H9 (cell line): ENCODE results near the gene KCTD17. TPM values are rescaled to one million over a fixed set of nuclear protein-coding genes. Genes with fewer than 3 reads are reported as not detected.

Source experiments
- DNase-seq: peaks from one replicate; pipeline ENCODE4 v3.0.0-alpha.2; 2017
- H2AFZ ChIP-seq: one replicate; pipeline ENCODE4 v1.6.1; 2013; ENCODE audit warnings: mild to moderate bottlenecking, low read length, control low read depth, moderate library complexity
- H2AK5ac ChIP-seq: 2 replicates; pipeline ENCODE4 v1.6.1; 2013; ENCODE audit warnings: low read length, control low read depth, mixed read lengths; ENCODE audit not compliant: insufficient read length
- H2BK120ac ChIP-seq: one replicate; pipeline ENCODE4 v1.6.1; 2013; ENCODE audit warnings: low read depth, mild to moderate bottlenecking, low read length, control low read depth, inconsistent platforms; ENCODE audit not compliant: poor library complexity, severe bottlenecking
- H2BK12ac ChIP-seq: 2 replicates; pipeline ENCODE4 v1.6.1; 2013; ENCODE audit warnings: low read length, control low read depth, mixed read lengths, low read depth; ENCODE audit not compliant: insufficient read length
- H2BK15ac ChIP-seq: 2 replicates; pipeline ENCODE4 v1.6.1; 2013; ENCODE audit warnings: low read depth, low read length, control low read depth
- H2BK20ac ChIP-seq: one replicate; pipeline ENCODE4 v1.6.1; 2013; ENCODE audit warnings: low read depth, mild to moderate bottlenecking, low read length, control low read depth, inconsistent platforms; ENCODE audit not compliant: poor library complexity, severe bottlenecking
- H2BK5ac ChIP-seq: 2 replicates; pipeline ENCODE4 v1.6.1; 2013; ENCODE audit warnings: low read length, control low read depth, mixed read lengths; ENCODE audit not compliant: insufficient read length
- H3K14ac ChIP-seq: 2 replicates; pipeline ENCODE4 v1.6.1; 2013; ENCODE audit warnings: low read length, control low read depth; ENCODE audit not compliant: insufficient read depth
- H3K18ac ChIP-seq: 2 replicates; pipeline ENCODE4 v1.6.1; 2013; ENCODE audit warnings: low read depth, mild to moderate bottlenecking, mixed read lengths, low read length, control low read depth; ENCODE audit not compliant: insufficient read length
- H3K23ac ChIP-seq: 2 replicates; pipeline ENCODE4 v1.6.1; 2013; ENCODE audit warnings: low read length, control low read depth, mixed read lengths, low read depth; ENCODE audit not compliant: insufficient read length
- H3K23me2 ChIP-seq: 2 replicates; pipeline ENCODE4 v1.6.1; 2013; ENCODE audit warnings: low read depth, mild to moderate bottlenecking, mixed read lengths, low read length, control low read depth; ENCODE audit not compliant: insufficient read length, poor library complexity, severe bottlenecking
- H3K27ac ChIP-seq: 2 replicates; pipeline ENCODE4 v1.5.1; 2013; ENCODE audit warnings: low read length, control low read depth, mixed read lengths, low read depth; ENCODE audit not compliant: insufficient read length
- H3K27me3 ChIP-seq: 2 replicates; pipeline ENCODE4 v1.6.1; 2013; ENCODE audit warnings: low read length, control low read depth, inconsistent platforms; ENCODE audit not compliant: insufficient read depth
- H3K4ac ChIP-seq: 2 replicates; pipeline ENCODE4 v1.6.1; 2013; ENCODE audit warnings: low read depth, mild to moderate bottlenecking, control low read depth, inconsistent platforms, low read length, moderate library complexity
- H3K4me1 ChIP-seq: 2 replicates; pipeline ENCODE4 v1.6.1; 2013; ENCODE audit warnings: low read length, control low read depth, inconsistent platforms; ENCODE audit not compliant: insufficient read depth
- H3K4me2 ChIP-seq: 2 replicates; pipeline ENCODE4 v1.6.1; 2013; ENCODE audit warnings: low read length, control low read depth, mixed read lengths; ENCODE audit not compliant: insufficient read length, insufficient read depth
- H3K56ac ChIP-seq: 2 replicates; pipeline ENCODE4 v1.6.1; 2013; ENCODE audit warnings: low read depth, mild to moderate bottlenecking, mixed read lengths, low read length, control low read depth; ENCODE audit not compliant: insufficient read length
- H3K79me1 ChIP-seq: 2 replicates; pipeline ENCODE4 v1.6.1; 2013; ENCODE audit warnings: low read depth, mild to moderate bottlenecking, moderate library complexity, low read length, control low read depth, inconsistent platforms; ENCODE audit not compliant: insufficient read depth, poor library complexity, severe bottlenecking
- H3K79me2 ChIP-seq: 2 replicates; pipeline ENCODE4 v1.6.1; 2013; ENCODE audit warnings: low read length, control low read depth, inconsistent platforms; ENCODE audit not compliant: insufficient read depth
- H3K9ac ChIP-seq: 2 replicates; pipeline ENCODE4 v1.6.1; 2013; ENCODE audit warnings: low read length, control low read depth, mixed read lengths; ENCODE audit not compliant: insufficient read length; ENCODE audit errors: extremely low read depth
- H3K9me3 ChIP-seq: one replicate; pipeline ENCODE4 v1.6.1; 2013; ENCODE audit warnings: low read depth, low read length, inconsistent platforms; ENCODE audit not compliant: control insufficient read depth
- H3T11ph ChIP-seq: one replicate; pipeline ENCODE4 v1.6.1; 2013; ENCODE audit warnings: mild to moderate bottlenecking, low read length, control low read depth, inconsistent platforms
- H4K20me1 ChIP-seq: one replicate; pipeline ENCODE4 v1.6.1; 2013; ENCODE audit not compliant: control insufficient read depth, insufficient read length, insufficient read depth
- H4K5ac ChIP-seq: 2 replicates; pipeline ENCODE4 v1.6.1; 2013; ENCODE audit warnings: low read depth, mild to moderate bottlenecking, mixed read lengths, low read length, control low read depth; ENCODE audit not compliant: insufficient read length
- H4K8ac ChIP-seq: replicated peaks from 2 replicates; pipeline ENCODE4 v1.6.1; 2013; ENCODE audit warnings: low read length, control low read depth, mixed read lengths, low read depth; ENCODE audit not compliant: insufficient read length
- H4K91ac ChIP-seq: 2 replicates; pipeline ENCODE4 v1.6.1; 2013; ENCODE audit warnings: low read depth, mild to moderate bottlenecking, moderate library complexity, mixed read lengths, low read length, control low read depth; ENCODE audit not compliant: insufficient read length
- H3K27ac Mint-ChIP-seq, 3 experiments: 2 replicates in 2 of 3; 3 replicates in 1 of 3; pipeline ENCODE4 v1.8.0; 2020 to 2021; ENCODE audit warnings: mixed read lengths in 3 of 3, mild to moderate bottlenecking in 1 of 3, moderate library complexity in 1 of 3
- H3K27me3 Mint-ChIP-seq: 2 replicates; pipeline ENCODE4 v1.8.0; 2021; ENCODE audit warnings: low read depth, mild to moderate bottlenecking, moderate library complexity, mixed read lengths
- H3K36me3 Mint-ChIP-seq, 3 experiments: 2 replicates in 2 of 3; 3 replicates in 1 of 3; pipeline ENCODE4 v1.8.0; 2020 to 2021; ENCODE audit warnings: low read depth in 3 of 3, mixed read lengths in 3 of 3; ENCODE audit not compliant: insufficient read depth in 1 of 3
- H3K4me1 Mint-ChIP-seq, 2 experiments: 2 replicates each; pipeline ENCODE4 v1.8.0; 2020; ENCODE audit warnings: mixed read lengths in 2 of 2
- H3K4me3 Mint-ChIP-seq, 2 experiments: 2 replicates in 1 of 2; 3 replicates in 1 of 2; pipeline ENCODE4 v1.8.0; 2020 to 2021; ENCODE audit warnings: mild to moderate bottlenecking in 2 of 2, mixed read lengths in 2 of 2, moderate library complexity in 1 of 2
- H3K9me3 Mint-ChIP-seq, 2 experiments: 2 replicates in 1 of 2; 3 replicates in 1 of 2; pipeline ENCODE4 v1.8.0; 2020; ENCODE audit warnings: mild to moderate bottlenecking in 2 of 2, mixed read lengths in 2 of 2, moderate library complexity in 1 of 2
- WGBS: extraction: QIAGEN DNeasy Blood & Tissue Kit; methylation state at CpG from one replicate; pipeline ENCODE4 v1.1.7; 2013; ENCODE audit warnings: missing lambda C conversion rate, low lambda C conversion rate, mixed read lengths; ENCODE audit not compliant: insufficient read length; ENCODE audit errors: extremely low coverage; 5-methylcytosine and 5-hydroxymethylcytosine counted together
- total RNA-seq: library from RNA; stranded (reverse); gene quantifications from 2 replicates; pipeline ENCODE4 v1.2.1, GENCODE V29; 2021
- TF ChIP-seq, protein P1 (sequence below): fragments of 200-600 bp; sonication (generic); conservative IDR thresholded peaks from 3 replicates; pipeline ENCODE4 v1.8.0; 2021; ENCODE audit warnings: antibody characterized with exemption, mild to moderate bottlenecking

The KCTD17 gene
- total RNA-seq, 1 experiment from 2014 or later = 34.1 TPM

DNA sequence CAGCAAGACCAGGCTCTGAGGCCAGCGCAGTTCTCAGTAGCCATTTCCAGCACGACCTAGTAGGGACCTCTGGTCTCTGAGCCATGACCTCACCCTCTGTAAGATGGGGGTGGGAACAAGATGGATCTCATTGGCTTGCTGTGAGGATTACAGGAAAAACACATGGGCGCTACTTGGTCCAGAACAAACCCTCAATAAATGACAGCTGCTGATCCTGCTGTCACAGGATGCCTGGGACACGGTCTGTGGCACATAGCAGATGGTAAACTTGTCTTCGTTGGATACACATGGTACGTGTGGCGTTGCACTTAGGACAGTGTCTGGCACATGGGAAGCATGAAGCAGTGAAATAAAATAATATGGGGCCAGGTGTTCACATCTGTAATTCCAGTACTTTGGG is 4.5 kb upstream of the KCTD17 start:
- Histone ChIP-seq H2BK5ac (no peak overlapping the region), H3K79me1 (no peaks in the 10 kb centered on the region), H2BK12ac (no peak overlapping the region), H3K27ac (no peak overlapping the region), H2AFZ (no peak overlapping the region), H3K14ac (no peak overlapping the region), H3K9ac (no peak overlapping the region), H3K4me2 (no peak overlapping the region), H3K79me2 (no peaks in the 10 kb centered on the region), H2BK20ac (no peak overlapping the region), H3K23me2 (peaks cover under 1% of the 10 kb centered on the region), H2BK15ac (no peak overlapping the region), H4K8ac (no peak overlapping the region), H2BK120ac (no peak overlapping the region), H3K9me3 (no peaks in the 10 kb centered on the region), H4K20me1 (no peaks in the 10 kb centered on the region), H2AK5ac (no peak overlapping the region), H4K91ac (no peak overlapping the region), H3K4ac (no peak overlapping the region), H3K56ac (no peak overlapping the region), H3K23ac (no peak overlapping the region), H3T11ph (no peak overlapping the region), H3K27me3 (no peaks in the 10 kb centered on the region; the same call in 1 of the 2 replicates), H3K18ac (no peak overlapping the region), H3K4me1 (no peaks in the 10 kb centered on the region), H4K5ac (no peak overlapping the region)
- Mint-ChIP-seq H3K36me3 (no peaks in the 10 kb centered on the region), H3K4me1 (peaks cover 5 to 18% of the 10 kb centered on the region in 2 experiments), H3K4me3 (no peak overlapping the region; a peak in 1 of 5 replicates), H3K27me3 (peaks cover 40% of the 10 kb centered on the region), H3K27ac (no peak overlapping the region; a peak in 1 of 7 replicates), H3K9me3 (no peaks in the 10 kb centered on the region; a peak in 1 of 5 replicates)
- TF ChIP-seq, protein P1, sequence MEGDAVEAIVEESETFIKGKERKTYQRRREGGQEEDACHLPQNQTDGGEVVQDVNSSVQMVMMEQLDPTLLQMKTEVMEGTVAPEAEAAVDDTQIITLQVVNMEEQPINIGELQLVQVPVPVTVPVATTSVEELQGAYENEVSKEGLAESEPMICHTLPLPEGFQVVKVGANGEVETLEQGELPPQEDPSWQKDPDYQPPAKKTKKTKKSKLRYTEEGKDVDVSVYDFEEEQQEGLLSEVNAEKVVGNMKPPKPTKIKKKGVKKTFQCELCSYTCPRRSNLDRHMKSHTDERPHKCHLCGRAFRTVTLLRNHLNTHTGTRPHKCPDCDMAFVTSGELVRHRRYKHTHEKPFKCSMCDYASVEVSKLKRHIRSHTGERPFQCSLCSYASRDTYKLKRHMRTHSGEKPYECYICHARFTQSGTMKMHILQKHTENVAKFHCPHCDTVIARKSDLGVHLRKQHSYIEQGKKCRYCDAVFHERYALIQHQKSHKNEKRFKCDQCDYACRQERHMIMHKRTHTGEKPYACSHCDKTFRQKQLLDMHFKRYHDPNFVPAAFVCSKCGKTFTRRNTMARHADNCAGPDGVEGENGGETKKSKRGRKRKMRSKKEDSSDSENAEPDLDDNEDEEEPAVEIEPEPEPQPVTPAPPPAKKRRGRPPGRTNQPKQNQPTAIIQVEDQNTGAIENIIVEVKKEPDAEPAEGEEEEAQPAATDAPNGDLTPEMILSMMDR = no peak
- DNase-seq = no peak
- WGBS = no CpG with 5 or more reads among the region's 7 CpGs
